Measurements from ENCODE around the gene IFT22.
A peak's percentile ranks its signal among the peaks of the same experiment; 100 is the strongest.

IFT22 gene

DNA sequence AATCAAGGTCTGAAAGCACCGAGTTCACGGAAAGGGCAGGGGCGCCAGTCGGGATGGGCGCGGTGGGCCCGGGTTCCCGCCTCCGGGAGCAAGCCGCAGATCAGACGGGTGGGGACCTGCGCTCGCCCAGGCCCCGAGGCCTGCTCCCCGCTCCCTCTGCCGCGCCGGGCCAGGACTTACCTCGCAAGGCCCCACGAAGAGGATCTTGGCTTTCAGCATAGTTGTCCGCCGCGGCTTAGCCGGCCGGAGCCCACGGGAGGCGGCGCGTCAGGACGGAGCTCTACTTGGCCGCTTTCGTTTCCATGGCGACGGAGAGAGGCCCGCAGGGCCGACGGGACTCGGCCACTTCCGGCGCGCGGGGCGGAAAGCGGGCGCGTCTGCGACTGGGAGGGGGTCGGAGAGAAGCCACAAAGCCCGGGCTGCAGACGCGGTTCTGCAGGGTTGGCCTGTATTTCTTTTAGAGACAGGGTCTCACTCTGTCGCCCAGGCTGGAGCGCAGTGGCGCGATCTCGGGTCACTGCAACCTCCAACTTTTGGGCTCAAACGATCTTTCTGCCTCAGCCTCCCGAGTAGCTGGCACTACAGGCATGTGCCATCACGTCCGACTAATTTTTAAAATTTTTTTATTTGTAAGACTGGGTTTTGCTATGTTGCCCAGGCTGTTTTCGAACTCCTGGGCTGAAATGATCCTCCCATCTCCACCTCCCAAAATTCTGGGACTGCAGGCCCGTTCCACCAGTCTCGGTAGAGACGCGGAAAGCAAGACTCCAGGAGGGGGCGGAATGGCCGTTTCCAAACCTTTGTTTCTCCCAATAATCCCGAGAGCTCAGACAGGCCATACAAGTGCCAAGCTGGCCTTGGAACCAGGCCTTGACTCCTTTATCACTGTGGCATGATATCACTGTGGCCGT is at the start of gene IFT22:
TSS of gene IFT22 (minus strand) at position 322 of the 911 bp plus-strand sequence. CDS start at position 219, 103 bp downstream.
- Histone ChIP-seq H3K9ac (peak within 1 kb of the TSS; percentile 98), H3K4me1 (peaks cover 3% of the 10 kb centered on the region), H3K4me3 (ENCODE audit: low read depth, low read length) (peak within 1 kb of the TSS; percentile 82), H3K36me3 (ENCODE audit: control insufficient read depth, insufficient read depth, low read length) (no peaks in the 10 kb centered on the region), H3K27me3 (ENCODE audit: control insufficient read depth, insufficient read depth, low read length) (no peaks in the 10 kb centered on the region), H3K79me2 (peaks cover 8% of the 10 kb centered on the region), H2AFZ (peak within 1 kb of the TSS; percentile 97), H3K9me3 (ENCODE audit: control insufficient read depth, low read length) (no peaks in the 10 kb centered on the region), H3K27ac (peak within 1 kb of the TSS; percentile 78), H3K4me2 (ENCODE audit: low read length) (peak within 1 kb of the TSS; percentile 42)
- TF ChIP-seq, protein P1, sequence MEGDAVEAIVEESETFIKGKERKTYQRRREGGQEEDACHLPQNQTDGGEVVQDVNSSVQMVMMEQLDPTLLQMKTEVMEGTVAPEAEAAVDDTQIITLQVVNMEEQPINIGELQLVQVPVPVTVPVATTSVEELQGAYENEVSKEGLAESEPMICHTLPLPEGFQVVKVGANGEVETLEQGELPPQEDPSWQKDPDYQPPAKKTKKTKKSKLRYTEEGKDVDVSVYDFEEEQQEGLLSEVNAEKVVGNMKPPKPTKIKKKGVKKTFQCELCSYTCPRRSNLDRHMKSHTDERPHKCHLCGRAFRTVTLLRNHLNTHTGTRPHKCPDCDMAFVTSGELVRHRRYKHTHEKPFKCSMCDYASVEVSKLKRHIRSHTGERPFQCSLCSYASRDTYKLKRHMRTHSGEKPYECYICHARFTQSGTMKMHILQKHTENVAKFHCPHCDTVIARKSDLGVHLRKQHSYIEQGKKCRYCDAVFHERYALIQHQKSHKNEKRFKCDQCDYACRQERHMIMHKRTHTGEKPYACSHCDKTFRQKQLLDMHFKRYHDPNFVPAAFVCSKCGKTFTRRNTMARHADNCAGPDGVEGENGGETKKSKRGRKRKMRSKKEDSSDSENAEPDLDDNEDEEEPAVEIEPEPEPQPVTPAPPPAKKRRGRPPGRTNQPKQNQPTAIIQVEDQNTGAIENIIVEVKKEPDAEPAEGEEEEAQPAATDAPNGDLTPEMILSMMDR (IDR thresholded peaks at IDR 0.05), result peak; percentile 25

DNA sequence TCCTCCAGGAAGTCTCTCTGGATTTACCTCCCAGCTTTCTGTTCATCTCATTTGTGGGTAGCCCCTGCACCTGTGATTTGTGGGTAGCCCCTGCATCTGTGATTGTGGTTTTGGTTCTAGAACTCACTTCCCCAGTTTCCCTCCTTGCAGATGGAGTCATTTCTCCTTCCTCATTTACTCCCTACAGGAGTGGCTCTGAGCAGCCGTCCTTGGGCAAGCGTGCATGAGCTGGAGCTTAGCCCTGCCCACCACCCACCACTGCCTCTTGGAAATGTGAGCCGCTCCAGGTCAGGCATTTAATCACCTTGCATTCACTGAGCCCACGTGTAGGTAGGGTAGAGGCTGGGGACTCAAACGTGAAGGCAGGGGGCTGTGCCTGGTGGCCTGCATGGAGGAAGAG is 49.2 kb upstream of the IFT22 start:
- Histone ChIP-seq H3K27ac (no peak overlapping the region), H3K9me3 (ENCODE audit: control insufficient read depth, low read length) (no peaks in the 10 kb centered on the region), H3K79me2 (peaks cover 18% of the 10 kb centered on the region), H3K36me3 (ENCODE audit: control insufficient read depth, insufficient read depth, low read length) (no peaks in the 10 kb centered on the region), H3K4me1 (no peaks in the 10 kb centered on the region), H3K9ac (no peak overlapping the region), H2AFZ (no peak overlapping the region), H3K4me2 (ENCODE audit: low read length) (no peak overlapping the region), H3K4me3 (ENCODE audit: low read depth, low read length) (no peak overlapping the region), H3K27me3 (ENCODE audit: control insufficient read depth, insufficient read depth, low read length) (no peaks in the 10 kb centered on the region)
- TF ChIP-seq, protein P1 (IDR thresholded peaks at IDR 0.05), result no peak

DNA sequence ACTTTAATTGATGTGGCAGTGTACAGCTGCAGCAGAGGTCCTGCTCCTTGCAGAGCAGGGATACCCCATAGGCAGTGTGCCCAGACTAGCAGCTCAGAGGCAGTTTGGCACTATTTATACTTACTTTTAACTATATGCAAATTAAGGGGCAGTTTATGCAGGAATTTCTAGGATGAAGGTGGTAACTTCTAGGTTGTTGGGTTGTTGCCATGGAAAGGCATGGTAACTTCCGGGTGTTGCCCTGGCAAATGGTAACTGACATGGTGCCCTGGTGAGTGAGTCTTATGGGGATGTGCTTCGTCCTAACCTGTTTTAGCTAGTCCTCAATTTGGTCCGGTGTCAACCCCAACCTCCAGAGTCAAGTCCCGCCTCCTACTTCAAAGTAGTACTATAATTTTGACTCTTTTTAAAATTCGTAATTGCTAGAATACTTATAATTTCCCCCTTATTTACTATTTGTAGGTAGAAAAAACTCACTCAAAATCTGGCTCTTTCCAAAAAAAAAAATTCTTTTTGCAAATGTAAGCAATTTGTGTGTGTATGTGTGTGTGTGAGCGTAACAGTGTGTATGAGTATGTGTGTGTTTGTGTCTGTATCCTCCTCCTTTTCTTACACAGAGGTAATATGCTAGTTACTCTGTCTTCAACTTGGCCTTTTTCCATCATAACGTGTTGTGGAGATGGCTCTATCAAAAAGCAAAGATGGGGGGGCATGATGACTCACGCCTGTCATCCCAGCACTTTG is 47.0 kb upstream of the IFT22 start:
- Histone ChIP-seq H2AFZ (no peak overlapping the region), H3K36me3 (ENCODE audit: control insufficient read depth, insufficient read depth, low read length) (no peaks in the 10 kb centered on the region), H3K4me3 (ENCODE audit: low read depth, low read length) (no peak overlapping the region), H3K27ac (no peak overlapping the region), H3K4me1 (peaks cover 7% of the 10 kb centered on the region), H3K27me3 (ENCODE audit: control insufficient read depth, insufficient read depth, low read length) (no peaks in the 10 kb centered on the region), H3K9me3 (ENCODE audit: control insufficient read depth, low read length) (no peaks in the 10 kb centered on the region), H3K4me2 (ENCODE audit: low read length) (no peak overlapping the region), H3K79me2 (peaks cover 20% of the 10 kb centered on the region), H3K9ac (no peak overlapping the region)
- TF ChIP-seq, protein P1 (IDR thresholded peaks at IDR 0.05), result no peak

DNA sequence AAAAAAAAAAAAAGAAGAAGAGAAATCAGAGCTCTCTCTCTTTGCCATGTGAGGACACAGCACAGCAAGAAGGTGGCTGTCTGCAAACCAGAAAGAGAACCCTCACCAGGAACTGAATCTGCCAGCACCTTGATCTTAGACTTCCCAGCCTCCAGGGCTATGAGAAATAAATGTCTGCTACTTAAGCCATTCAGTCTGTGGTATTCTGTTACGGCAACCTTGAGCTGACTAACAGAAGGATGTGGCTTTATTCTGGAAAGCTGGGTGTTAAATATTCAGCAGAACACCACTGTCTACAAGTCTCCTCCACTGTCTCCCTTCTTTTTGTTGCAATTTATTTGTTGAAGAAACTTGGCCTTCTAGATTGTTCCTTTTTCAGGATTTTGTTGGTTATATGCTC is 46.1 kb upstream of the IFT22 start:
- no peak overlapping the region for H3K4me2 ChIP-seq (ENCODE audit: low read length)
- no peak overlapping the region for H2AFZ ChIP-seq
- no peaks in the 10 kb centered on the region for H3K27me3 ChIP-seq (ENCODE audit: control insufficient read depth, insufficient read depth, low read length)
- H3K79me2 ChIP-seq, result peaks cover 17% of the 10 kb centered on the region
- H3K9me3 ChIP-seq (ENCODE audit: control insufficient read depth, low read length), result no peaks in the 10 kb centered on the region
- TF ChIP-seq, protein P1 (IDR thresholded peaks at IDR 0.05), result no peak
- H3K27ac ChIP-seq, result no peak overlapping the region
- H3K4me3 ChIP-seq (ENCODE audit: low read depth, low read length), result no peak overlapping the region
- H3K4me1 ChIP-seq, result peaks cover 7% of the 10 kb centered on the region
- H3K36me3 ChIP-seq (ENCODE audit: control insufficient read depth, insufficient read depth, low read length), result no peaks in the 10 kb centered on the region
- no peak overlapping the region for H3K9ac ChIP-seq

Measured in parathyroid adenoma (tissue), 2 donors.